Naive B cell (primary cell): ENCODE results near the gene DTD2. TPM values are rescaled to one million over a fixed set of nuclear protein-coding genes. Genes with fewer than 3 reads are reported as not detected.

Experiments
- polyA plus RNA-seq, 6 donors: library from polyadenylated mRNA; unstranded; fragments of 300-500 nt; fragmentation: Illumina TruSeq; gene quantifications; one replicate each; pipeline ENCODE4 v1.2.3, GENCODE V29; 2021; ENCODE audit warnings: low read depth in 6 of 6

DTD2 gene
- polyA plus RNA-seq, 6 donors from 2014 or later, result 12.5 to 26.0 (median 17.8) TPM

Other genes starting within 250 kb of the DTD2 start
- gene HECTD1, start 249.7 kb downstream of the DTD2 start, polyA plus RNA-seq, result 10 to 100 TPM; 14.5 to 42.7 (median 35.0) TPM
- 10 to 100 TPM in 3 of 6 donors, 1 to 10 TPM in 3; 6.3 to 16.2 (median 10.1) TPM for gene HEATR5A, start 37.0 kb downstream of the DTD2 start, polyA plus RNA-seq
- not detected for gene GPR33, start 30.5 kb upstream of the DTD2 start, polyA plus RNA-seq
- gene NUBPL, start 103.9 kb upstream of the DTD2 start, polyA plus RNA-seq, result 1 to 10 TPM; 5.9 to 9.2 (median 8.6) TPM